Measurements from ENCODE around the gene RBM12. TPM values are rescaled to one million over a fixed set of nuclear protein-coding genes. Genes with fewer than 3 reads are reported as not detected.
"Not testable (repeated sequence)": the region's sequence is repeated elsewhere in the genome, so short reads cannot be mapped to it uniquely, and the experiment has no call there.

Gene RBM12
- total RNA-seq, 2 experiments from 2014 or later: 106 to 110 TPM

GRCh38 chr20:35695245-35695749, 30.6 kb upstream of the RBM12 start:
- Mint-ChIP-seq H3K36me3 (ENCODE audit: low read depth) (peaks cover 22% of the 10 kb centered on the region), H3K4me3 (no peak overlapping the region), H3K4me1 (ENCODE audit: low read depth) (peaks cover 24% of the 10 kb centered on the region), H3K9me3 (no peaks in the 10 kb centered on the region), H3K27me3 (ENCODE audit: low read depth) (no peaks in the 10 kb centered on the region), H3K27ac (peak overlapping the region; percentile 17)
- intact Hi-C loops (cut with micrococcal nuclease): loop anchor here (5.0 kb wide), 1 partner anchor 257 kb away; the partner anchor contains the start of gene SCAND1
- no peak for DNase-seq
- CTCF ChIA-PET: no interaction called here

- peaks cover 23% of the 10 kb centered on the region for H3K36me3 Mint-ChIP-seq (ENCODE audit: low read depth)
- no peak overlapping the region for H3K4me3 Mint-ChIP-seq
- H3K27me3 Mint-ChIP-seq (ENCODE audit: low read depth): no peaks in the 10 kb centered on the region
- DNase-seq: no peak
- no peaks in the 10 kb centered on the region for H3K9me3 Mint-ChIP-seq
- intact Hi-C loops (cut with micrococcal nuclease): no loop called here
- H3K27ac Mint-ChIP-seq: no peak overlapping the region
- CTCF ChIA-PET: no interaction called here
- H3K4me1 Mint-ChIP-seq (ENCODE audit: low read depth): no peaks in the 10 kb centered on the region
Observed at GRCh38 chr20:35690265-35690664, 25.6 kb upstream of the RBM12 start.

- H3K27ac Mint-ChIP-seq; H3K4me3 Mint-ChIP-seq; H3K4me1 Mint-ChIP-seq (ENCODE audit: low read depth); H3K9me3 Mint-ChIP-seq; H3K27me3 Mint-ChIP-seq (ENCODE audit: low read depth): not testable (repeated sequence)
- H3K36me3 Mint-ChIP-seq (ENCODE audit: low read depth): peaks cover 17% of the 10 kb centered on the region
- peak; percentile 23 for DNase-seq
- CTCF ChIA-PET: interaction anchor here (1.1 kb wide), 1 partner anchor 197 kb away, joined by 3 read pairs; no protein-coding TSS in a partner anchor
- intact Hi-C loops (cut with micrococcal nuclease): loop anchor here (1.0 kb wide), 1 partner anchor 197 kb away; no protein-coding TSS in a partner anchor
Observed at GRCh38 chr20:35686872-35687271, 22.2 kb upstream of the RBM12 start.

GRCh38 chr20:35685368-35685767, 20.7 kb upstream of the RBM12 start:
- H3K27me3 Mint-ChIP-seq (ENCODE audit: low read depth); H3K4me3 Mint-ChIP-seq; H3K9me3 Mint-ChIP-seq; DNase-seq; H3K4me1 Mint-ChIP-seq (ENCODE audit: low read depth); H3K27ac Mint-ChIP-seq; CTCF ChIA-PET; intact Hi-C loops (cut with micrococcal nuclease): not testable (repeated sequence)
- peaks cover 16% of the 10 kb centered on the region for H3K36me3 Mint-ChIP-seq (ENCODE audit: low read depth)

- no peak for DNase-seq
Observed at GRCh38 chr20:35681960-35682359, 17.3 kb upstream of the RBM12 start.

GRCh38 chr20:35680452-35681183, 15.9 kb upstream of the RBM12 start:
- CTCF ChIA-PET: interaction anchor here (0.7 to 0.8 kb wide), 2 partner anchors 205 to 218 kb away, joined by 3 to 5 read pairs; no protein-coding TSS in a partner anchor
- intact Hi-C loops (cut with micrococcal nuclease): no loop called here
- H3K4me3 Mint-ChIP-seq: no peak overlapping the region
- no peak for DNase-seq
- no peaks in the 10 kb centered on the region for H3K9me3 Mint-ChIP-seq
- H3K27ac Mint-ChIP-seq: no peak overlapping the region
- H3K36me3 Mint-ChIP-seq (ENCODE audit: low read depth): peaks cover 4% of the 10 kb centered on the region
- no peaks in the 10 kb centered on the region for H3K4me1 Mint-ChIP-seq (ENCODE audit: low read depth)
- H3K27me3 Mint-ChIP-seq (ENCODE audit: low read depth): no peaks in the 10 kb centered on the region

More at GRCh38 chr20:35681960-35682359, 17.3 kb upstream of the RBM12 start:
- Mint-ChIP-seq H3K36me3 (ENCODE audit: low read depth) (peaks cover 4% of the 10 kb centered on the region), H3K27ac (no peak overlapping the region), H3K9me3 (no peaks in the 10 kb centered on the region), H3K4me1 (ENCODE audit: low read depth) (no peaks in the 10 kb centered on the region), H3K27me3 (ENCODE audit: low read depth) (no peaks in the 10 kb centered on the region), H3K4me3 (no peak overlapping the region)
- intact Hi-C loops (cut with micrococcal nuclease): no loop called here
- CTCF ChIA-PET: no interaction called here

GRCh38 chr20:35674921-35675320, 10.2 kb upstream of the RBM12 start:
- Mint-ChIP-seq H3K4me1 (ENCODE audit: low read depth) (no peaks in the 10 kb centered on the region), H3K9me3 (no peaks in the 10 kb centered on the region), H3K36me3 (ENCODE audit: low read depth) (peaks cover 28% of the 10 kb centered on the region), H3K4me3 (no peak overlapping the region), H3K27ac (no peak overlapping the region), H3K27me3 (ENCODE audit: low read depth) (no peaks in the 10 kb centered on the region)
- CTCF ChIA-PET: no interaction called here
- DNase-seq: no peak
- intact Hi-C loops (cut with micrococcal nuclease): no loop called here

- no peaks in the 10 kb centered on the region for H3K9me3 Mint-ChIP-seq
- H3K4me1 Mint-ChIP-seq (ENCODE audit: low read depth): no peaks in the 10 kb centered on the region
- no peak for DNase-seq
- no peak overlapping the region for H3K27ac Mint-ChIP-seq
- H3K4me3 Mint-ChIP-seq: no peak overlapping the region
- peaks cover 32% of the 10 kb centered on the region for H3K36me3 Mint-ChIP-seq (ENCODE audit: low read depth)
- CTCF ChIA-PET: interaction anchor here (0.6 to 0.8 kb wide), 2 partner anchors 66 to 156 kb away, joined by 4 read pairs; no protein-coding TSS in a partner anchor
- intact Hi-C loops (cut with micrococcal nuclease): no loop called here
- H3K27me3 Mint-ChIP-seq (ENCODE audit: low read depth): no peaks in the 10 kb centered on the region
Observed at GRCh38 chr20:35673884-35674283, 9.2 kb upstream of the RBM12 start.

GRCh38 chr20:35669681-35670080, 5.0 kb upstream of the RBM12 start:
- H3K27me3 Mint-ChIP-seq (ENCODE audit: low read depth): no peaks in the 10 kb centered on the region
- CTCF ChIA-PET: no interaction called here
- H3K4me1 Mint-ChIP-seq (ENCODE audit: low read depth): peaks cover 3% of the 10 kb centered on the region
- H3K27ac Mint-ChIP-seq: no peak overlapping the region
- no peaks in the 10 kb centered on the region for H3K9me3 Mint-ChIP-seq
- peaks cover 32% of the 10 kb centered on the region for H3K36me3 Mint-ChIP-seq (ENCODE audit: low read depth)
- H3K4me3 Mint-ChIP-seq: no peak overlapping the region
- DNase-seq: no peak
- intact Hi-C loops (cut with micrococcal nuclease): loop anchor here (10.0 kb wide), 1 partner anchor 845 kb away; the partner anchor contains the start of gene NCOA6

GRCh38 chr20:35669221-35669620, 4.5 kb upstream of the RBM12 start:
- CTCF ChIA-PET: interaction anchor here (1.0 kb wide), 1 partner anchor 156 kb away, joined by 3 read pairs; no protein-coding TSS in a partner anchor
- Mint-ChIP-seq H3K27ac (no peak overlapping the region), H3K36me3 (ENCODE audit: low read depth) (peaks cover 31% of the 10 kb centered on the region), H3K27me3 (ENCODE audit: low read depth) (no peaks in the 10 kb centered on the region), H3K4me1 (ENCODE audit: low read depth) (peaks cover 3% of the 10 kb centered on the region), H3K9me3 (no peaks in the 10 kb centered on the region), H3K4me3 (no peak overlapping the region)
- intact Hi-C loops (cut with micrococcal nuclease): loop anchor here (10.0 kb wide), 1 partner anchor 844 kb away; the partner anchor contains the start of gene NCOA6
- no peak for DNase-seq

- peaks cover 23% of the 10 kb centered on the region for H3K4me1 Mint-ChIP-seq (ENCODE audit: low read depth)
- DNase-seq: no peak
- peak overlapping the region; percentile 14 for H3K4me3 Mint-ChIP-seq
- intact Hi-C loops (cut with micrococcal nuclease): loop anchor here (1.0 to 10.0 kb wide), 3 partner anchors 65 to 841 kb away; partner anchors contain the start of genes CEP250 and NCOA6
- H3K9me3 Mint-ChIP-seq: no peaks in the 10 kb centered on the region
- H3K27me3 Mint-ChIP-seq (ENCODE audit: low read depth): no peaks in the 10 kb centered on the region
- H3K36me3 Mint-ChIP-seq (ENCODE audit: low read depth): peaks cover 27% of the 10 kb centered on the region
- CTCF ChIA-PET: interaction anchor here (0.7 to 1.5 kb wide), 7 partner anchors 10 to 489 kb away, joined by 3 to 8 read pairs (median 3); partner anchors contain the start of gene SCAND1
- peak overlapping the region; percentile 54 for H3K27ac Mint-ChIP-seq
Observed at GRCh38 chr20:35665949-35666288, 1.2 kb upstream of the RBM12 start.

GRCh38 chr20:35663516-35664465, 909 bp downstream of the RBM12 start:
- Mint-ChIP-seq H3K4me1 (ENCODE audit: low read depth) (peaks cover 43% of the 10 kb centered on the region), H3K27ac (peak overlapping the region; percentile 99), H3K9me3 (peaks cover 6% of the 10 kb centered on the region), H3K27me3 (ENCODE audit: low read depth) (no peaks in the 10 kb centered on the region), H3K36me3 (ENCODE audit: low read depth) (peaks cover 34% of the 10 kb centered on the region), H3K4me3 (peak overlapping the region; percentile 95)
- intact Hi-C loops (cut with micrococcal nuclease): loop anchor here (1.0 to 10.0 kb wide), 12 partner anchors 36 to 1671 kb away; partner anchors contain the start of genes CEP250, ERGIC3, NCOA6 and NFS1
- CTCF ChIA-PET: interaction anchor here (1.5 to 2.1 kb wide), 3 partner anchors 44 to 291 kb away, joined by 5 to 8 read pairs (median 8); partner anchors contain the start of gene SCAND1
- DNase-seq: peak; percentile 76

All from activated naive CD4-positive, alpha-beta T cell treated with anti-CD3 and anti-CD28 coated beads for 36 hours (primary cell).